HG03342 (cell line): ENCODE measurements around the gene FAM20A.

ENCODE experiments used
- ATAC-seq: cut with Tn5 transposase; IDR thresholded peaks from one replicate; pipeline ENCODE4 v1.9.1; 2021; ENCODE audit warnings: mild to moderate bottlenecking, moderate library complexity; ENCODE audit not compliant: unreplicated experiment

FAM20A gene

DNA sequence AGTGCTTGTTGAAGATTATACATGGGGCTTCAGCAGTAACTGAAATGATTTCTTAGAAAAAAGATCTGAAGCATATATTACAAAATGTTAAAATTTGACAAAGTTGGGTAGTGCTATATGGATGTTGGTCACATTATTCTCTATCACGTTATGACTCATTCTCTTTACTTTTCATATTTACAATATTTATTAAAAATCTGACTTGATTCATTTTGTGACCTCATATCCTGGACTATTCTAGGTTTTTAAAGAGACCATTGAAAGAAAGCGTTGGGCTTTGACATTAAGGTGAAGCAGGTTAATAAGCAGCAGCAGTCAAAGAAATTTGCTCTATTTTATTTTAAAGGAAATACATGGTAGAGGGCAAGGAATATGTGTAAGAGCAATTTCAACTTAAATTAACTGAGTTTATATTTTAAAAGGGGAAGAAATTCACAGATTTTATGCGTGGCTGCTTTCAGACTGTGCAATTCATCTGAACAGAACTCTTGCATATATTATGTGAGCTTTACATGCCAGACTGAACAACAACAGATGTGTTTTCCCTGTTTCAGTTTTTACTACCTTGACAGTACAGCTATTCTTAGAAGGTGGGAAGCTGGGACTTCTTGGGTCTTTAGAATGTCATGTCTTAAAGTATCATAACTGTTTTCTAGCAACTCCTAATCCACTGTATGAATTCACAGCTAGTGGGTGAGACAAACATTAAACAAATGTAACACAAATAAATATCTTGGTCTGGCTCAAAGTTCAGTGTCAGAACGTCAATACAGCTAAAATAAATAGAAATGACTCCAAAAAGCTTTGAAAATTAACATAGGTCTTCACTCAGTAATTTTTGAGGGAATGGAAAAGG lies 10.4 kb upstream of the FAM20A start:
- no peak for ATAC-seq

DNA sequence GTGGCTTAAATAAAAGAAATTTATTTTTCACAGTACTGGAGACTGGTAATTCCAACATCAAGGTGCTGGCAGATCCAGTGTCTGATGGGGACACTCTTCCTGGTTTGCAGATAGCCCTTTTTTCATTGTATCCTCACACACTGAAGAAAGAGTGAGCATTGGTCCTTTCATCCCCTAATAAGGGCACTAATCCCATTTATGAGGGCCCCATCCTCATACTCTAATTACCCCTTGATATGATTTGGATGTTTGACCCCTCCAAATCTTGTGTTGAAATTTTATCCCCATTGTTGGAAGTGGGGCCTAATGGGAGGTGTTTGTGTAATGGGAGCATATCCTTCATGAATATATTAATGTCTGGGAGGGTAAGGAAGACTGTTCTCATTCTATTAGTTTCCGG lies 9.4 kb upstream of the FAM20A start:
- ATAC-seq, result no peak

DNA sequence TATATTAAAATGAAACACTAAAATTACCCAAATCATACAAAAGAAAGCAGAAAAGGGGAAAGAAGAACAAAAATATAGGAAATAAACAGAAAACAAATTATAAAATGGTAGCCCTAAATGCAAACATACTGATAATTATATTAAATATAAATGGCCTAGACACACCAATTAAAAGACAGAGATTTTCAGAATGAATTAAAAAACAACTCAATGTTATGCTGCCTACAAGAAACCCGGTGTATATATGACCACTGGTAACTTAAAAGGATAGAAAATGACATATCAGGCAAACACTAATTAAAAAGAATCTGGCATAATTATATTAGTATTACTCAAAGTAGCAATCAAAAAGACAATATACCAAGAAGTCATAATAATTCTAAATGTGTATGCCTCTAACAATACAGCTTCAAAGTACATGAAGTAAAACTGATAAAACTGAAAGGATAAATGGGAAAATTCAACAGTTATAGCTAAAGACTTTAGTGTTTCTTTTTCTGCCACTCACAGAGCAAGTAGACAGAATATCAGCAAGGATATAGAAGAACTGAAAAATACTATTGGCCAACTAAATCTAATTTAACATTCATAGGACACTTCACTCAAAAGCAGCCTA lies 7.5 kb upstream of the FAM20A start:
- ATAC-seq, result no peak

DNA sequence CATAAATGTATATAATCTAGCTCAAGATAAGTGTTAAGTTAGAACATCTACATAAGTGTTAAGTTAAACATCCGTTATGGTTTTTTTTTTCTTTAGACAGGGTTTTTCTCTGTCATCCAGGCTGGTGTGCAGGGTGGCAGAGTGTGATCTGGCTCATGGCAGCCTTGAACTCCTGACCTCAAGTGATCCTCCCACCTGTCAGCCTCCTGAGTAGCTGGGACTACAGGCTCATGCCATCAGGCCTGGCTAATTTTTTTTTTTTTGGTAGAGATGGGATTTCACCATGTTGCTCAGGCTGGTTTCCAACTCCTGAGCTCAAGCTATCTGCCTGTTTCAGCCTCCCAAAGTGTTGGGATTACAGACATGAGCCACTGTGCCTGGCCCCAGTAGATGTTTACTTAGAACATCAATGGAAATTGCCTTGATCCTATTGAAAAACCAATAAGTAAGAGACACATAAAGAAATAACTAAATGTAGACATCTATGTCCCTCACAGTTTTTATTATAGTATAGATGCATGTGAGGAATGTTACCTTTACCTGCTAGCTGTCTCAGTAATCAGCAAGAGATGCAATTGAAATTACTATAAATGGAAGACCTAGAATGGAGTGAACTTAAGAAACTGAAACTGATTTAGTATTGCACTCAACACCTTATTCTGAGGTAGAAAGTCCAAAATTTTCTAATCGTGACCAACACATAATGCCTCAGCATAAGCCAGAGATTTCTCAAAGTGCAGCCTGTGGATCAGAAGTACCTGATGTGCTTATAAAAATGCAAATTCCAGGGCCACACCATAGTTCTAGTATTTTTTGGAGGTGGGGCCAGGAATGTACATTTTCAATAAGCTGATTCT lies 5.5 kb upstream of the FAM20A start:
- no peak for ATAC-seq

- no peak for ATAC-seq
These were observed 4.7 kb upstream of the FAM20A start for GRCh38 chr17:68605914-68606313.

DNA sequence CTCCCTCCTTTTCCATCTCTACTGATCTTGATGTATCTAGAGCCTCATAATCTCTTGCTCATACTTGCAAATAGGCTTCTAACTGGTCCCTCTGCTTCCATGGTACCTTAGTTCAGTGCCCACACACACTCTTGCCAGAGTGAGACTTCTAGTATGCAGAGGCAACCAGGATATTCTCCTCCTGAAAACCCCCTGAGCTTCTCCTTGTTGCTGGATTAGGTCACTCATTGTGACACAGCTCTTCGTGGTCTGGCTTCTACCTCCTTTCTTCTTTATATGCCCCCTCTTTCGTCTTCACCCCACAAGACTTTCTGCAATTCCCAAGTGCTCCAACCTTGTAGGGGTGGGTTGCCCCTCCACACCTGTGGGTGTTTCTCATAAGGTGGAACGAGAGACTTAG lies 2.5 kb upstream of the FAM20A start:
- no peak for ATAC-seq

DNA sequence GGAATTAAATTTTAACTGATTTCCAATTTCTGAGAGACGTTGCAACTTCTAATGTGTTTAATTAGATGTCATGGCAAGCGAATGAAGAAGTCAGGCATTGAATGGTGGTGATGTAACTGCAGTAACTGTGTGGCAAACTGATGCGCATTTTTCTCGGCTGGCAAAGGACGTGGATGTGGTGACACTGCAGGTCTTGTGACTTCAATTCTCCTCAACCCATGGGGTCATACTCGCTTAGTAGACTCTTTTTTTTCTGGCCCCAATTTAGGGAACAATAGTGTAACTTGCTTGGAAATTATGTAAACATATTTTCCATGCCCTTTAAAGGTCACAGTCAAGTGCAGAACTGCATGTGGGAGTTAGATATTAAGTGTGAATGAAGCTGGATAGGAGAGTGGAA lies 1.9 kb upstream of the FAM20A start:
- ATAC-seq, result no peak

DNA sequence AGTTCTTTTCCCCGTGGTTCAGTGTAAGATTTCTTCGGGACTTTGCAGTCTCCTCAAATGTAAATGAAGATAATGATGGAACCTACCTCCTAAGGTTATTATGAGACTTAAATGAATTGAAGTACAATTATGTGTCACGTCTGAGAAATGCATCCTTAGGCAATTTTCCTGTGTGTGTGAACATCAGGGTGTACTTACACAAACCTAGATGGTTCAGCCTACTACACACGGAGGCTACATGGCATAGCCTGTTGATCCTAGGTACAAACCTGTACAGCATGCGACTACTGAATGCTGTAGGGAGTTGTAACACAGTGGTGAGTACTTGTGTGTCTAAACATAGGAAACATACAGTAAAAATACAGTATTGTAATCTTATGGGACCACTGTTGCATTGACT lies 1.1 kb upstream of the FAM20A start:
- ATAC-seq, result no peak

GRCh38 chr17:68601565-68602288 lies 560 bp upstream of the FAM20A start:
- no peak for ATAC-seq

DNA sequence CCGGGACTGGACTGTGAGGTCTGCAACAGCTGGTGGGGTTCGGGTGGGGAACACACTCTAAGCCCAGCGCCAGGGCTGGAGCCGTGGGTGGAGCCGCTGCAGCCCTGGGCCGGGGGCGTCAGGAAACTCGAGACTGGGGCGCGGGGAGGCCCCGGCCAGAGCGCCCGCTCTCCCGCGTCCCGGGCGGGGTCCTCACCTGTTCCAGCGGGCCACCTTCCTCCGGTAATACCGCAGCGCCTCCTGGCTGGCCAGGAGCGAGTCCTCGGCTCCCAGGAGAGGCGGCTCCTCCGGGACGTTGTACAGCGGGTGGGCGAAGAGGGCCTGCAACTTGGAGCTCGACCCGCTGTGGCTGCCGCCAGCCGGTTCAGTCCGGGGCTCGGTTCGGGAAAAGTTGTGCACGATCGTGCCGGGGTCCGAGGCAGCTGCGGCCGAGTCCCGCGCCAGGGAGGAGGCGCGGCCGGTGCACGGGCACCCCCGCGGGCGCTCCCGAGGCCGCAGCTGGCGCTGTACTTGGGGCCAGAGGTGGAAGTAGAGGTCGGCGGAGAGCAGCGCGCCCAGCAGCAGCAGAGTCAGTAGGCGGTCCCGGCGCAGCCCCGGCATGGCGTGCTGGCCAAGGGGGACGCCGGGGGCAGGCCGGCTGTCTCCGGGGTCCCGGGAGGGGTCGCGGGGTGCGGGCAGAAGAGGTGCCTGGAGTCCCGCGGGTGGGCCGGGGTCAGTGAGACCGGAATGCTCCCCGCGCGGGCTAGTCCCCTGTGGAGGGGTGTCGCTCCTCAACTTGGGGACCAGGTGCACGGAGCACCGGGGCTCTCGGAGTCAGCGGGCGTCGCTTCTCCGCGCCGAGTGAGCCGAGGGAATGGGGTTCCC lies 868 bp downstream of the FAM20A start:
- no peak for ATAC-seq

GRCh38 chr17:68599552-68600066 lies 1.6 kb downstream of the FAM20A start:
- ATAC-seq, result no peak

- no peak for ATAC-seq
These were observed 2.1 kb downstream of the FAM20A start for GRCh38 chr17:68599091-68599490.

- no peak for ATAC-seq
These were observed 2.6 kb downstream of the FAM20A start for GRCh38 chr17:68598545-68598961.

DNA sequence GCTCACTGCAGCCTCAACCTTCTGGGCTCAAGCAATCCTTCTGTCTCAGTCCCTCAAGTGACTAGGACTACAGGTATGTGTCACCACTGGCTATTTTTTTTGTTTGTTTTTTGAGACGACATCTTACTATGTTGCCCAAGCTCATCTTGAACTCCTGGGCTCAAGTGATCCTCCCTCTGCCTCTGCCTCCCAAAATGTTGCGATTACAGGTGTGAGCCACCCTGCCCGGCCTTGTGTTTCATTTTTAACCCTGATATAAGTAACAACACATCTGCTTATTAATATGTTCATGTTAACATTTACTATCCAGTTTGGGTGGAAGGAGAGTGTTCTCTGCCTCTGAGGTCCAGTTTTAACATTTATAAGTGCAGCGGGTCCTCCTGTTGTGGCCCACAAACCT lies 3.1 kb downstream of the FAM20A start:
- ATAC-seq, result no peak

- no peak for ATAC-seq
These were observed 4.7 kb downstream of the FAM20A start for GRCh38 chr17:68596411-68596945.

GRCh38 chr17:68595986-68596385 lies 5.2 kb downstream of the FAM20A start:
- ATAC-seq, result no peak

- ATAC-seq, result no peak
These were observed 5.7 kb downstream of the FAM20A start for GRCh38 chr17:68595496-68595895.

- ATAC-seq, result no peak
These were observed 6.6 kb downstream of the FAM20A start for GRCh38 chr17:68594552-68594951.
